GM10847 (cell line): Measurements from ENCODE around the gene BUD31.

Experiments
- POLR2A ChIP-seq: IDR thresholded peaks from 2 replicates; pipeline ENCODE4 v1.6.1; 2011; ENCODE audit not compliant: insufficient read length; ENCODE audit errors: extremely low read depth

Gene BUD31

GRCh38 chr7:99408379-99409191, at the start of gene BUD31, which contains the start of gene PDAP1:
BUD31 (plus strand) TSS chr7:99408969; CDS start chr7:99411093, 2,124 bp downstream.
PDAP1 (minus strand) TSS chr7:99408597; CDS start chr7:99408548, 49 bp downstream.
- peak; percentile 87 for TF ChIP-seq POLR2A

GRCh38 chr7:99359465-99360154, 49.2 kb upstream of the BUD31 start:
- TF ChIP-seq POLR2A: no peak

- TF ChIP-seq POLR2A: no peak
Observed at GRCh38 chr7:99362801-99363200, 46.0 kb upstream of the BUD31 start.

GRCh38 chr7:99363286-99363685, 45.5 kb upstream of the BUD31 start:
- TF ChIP-seq POLR2A: no peak

- TF ChIP-seq POLR2A: no peak
Observed at GRCh38 chr7:99365318-99366141, 43.2 kb upstream of the BUD31 start.

GRCh38 chr7:99366646-99367045, 42.1 kb upstream of the BUD31 start:
- TF ChIP-seq POLR2A: no peak

- TF ChIP-seq POLR2A: no peak
Observed at GRCh38 chr7:99368750-99369389, 39.9 kb upstream of the BUD31 start.

GRCh38 chr7:99369767-99370391, 38.9 kb upstream of the BUD31 start:
- no peak for TF ChIP-seq POLR2A

GRCh38 chr7:99371376-99371920, 37.3 kb upstream of the BUD31 start:
- no peak for TF ChIP-seq POLR2A

GRCh38 chr7:99372275-99373090, 36.3 kb upstream of the BUD31 start:
- TF ChIP-seq POLR2A: no peak

- no peak for TF ChIP-seq POLR2A
Observed at GRCh38 chr7:99373091-99374066, 35.4 kb upstream of the BUD31 start.
